ENCODE measurements around the gene CYB561D1.

CYB561D1 gene

DNA sequence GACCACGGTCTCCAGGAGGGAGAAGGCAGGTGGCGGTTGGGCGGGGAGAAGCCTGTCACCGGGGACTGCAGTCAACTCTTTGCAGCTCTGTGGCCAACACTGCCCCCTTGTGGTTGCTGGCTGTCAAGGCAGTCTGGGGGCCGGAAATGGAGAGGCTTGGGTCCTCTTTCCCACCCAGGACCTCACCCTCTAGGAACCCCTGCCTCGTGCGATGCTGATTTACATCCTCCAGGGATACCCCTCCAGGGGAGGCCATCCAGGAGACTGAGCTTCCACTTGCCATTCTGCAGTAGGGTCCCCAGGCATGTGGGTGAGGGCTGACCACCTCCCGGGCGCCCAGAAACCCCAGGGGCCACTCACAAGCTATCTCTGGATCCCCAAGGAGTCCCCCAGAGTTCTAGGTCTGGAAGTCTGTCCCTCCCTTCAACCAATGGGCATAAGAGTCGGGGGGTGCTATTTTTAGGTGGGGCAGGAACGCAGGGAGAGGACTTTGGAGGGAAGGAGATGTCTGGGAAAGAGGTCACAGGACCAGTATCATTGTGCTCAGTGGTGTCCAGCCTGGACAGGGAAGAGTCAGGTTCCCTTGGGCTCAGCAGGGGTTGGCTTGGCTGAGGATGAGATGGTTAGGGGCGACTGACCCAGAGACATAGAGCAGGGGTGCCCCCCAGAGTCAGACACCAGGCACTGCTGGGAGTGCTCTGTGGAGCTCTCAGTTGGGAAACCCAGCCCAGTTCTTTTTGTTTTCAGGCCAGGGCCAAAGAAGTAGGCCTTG is 38.7 kb downstream of the CYB561D1 start (continued):
- no peak for TF ChIP-seq PRDM2 (tag by site-specific recombination; IDR thresholded peaks at IDR 0.05; ENCODE audit: borderline replicate concordance)
- TF ChIP-seq, protein P1, sequence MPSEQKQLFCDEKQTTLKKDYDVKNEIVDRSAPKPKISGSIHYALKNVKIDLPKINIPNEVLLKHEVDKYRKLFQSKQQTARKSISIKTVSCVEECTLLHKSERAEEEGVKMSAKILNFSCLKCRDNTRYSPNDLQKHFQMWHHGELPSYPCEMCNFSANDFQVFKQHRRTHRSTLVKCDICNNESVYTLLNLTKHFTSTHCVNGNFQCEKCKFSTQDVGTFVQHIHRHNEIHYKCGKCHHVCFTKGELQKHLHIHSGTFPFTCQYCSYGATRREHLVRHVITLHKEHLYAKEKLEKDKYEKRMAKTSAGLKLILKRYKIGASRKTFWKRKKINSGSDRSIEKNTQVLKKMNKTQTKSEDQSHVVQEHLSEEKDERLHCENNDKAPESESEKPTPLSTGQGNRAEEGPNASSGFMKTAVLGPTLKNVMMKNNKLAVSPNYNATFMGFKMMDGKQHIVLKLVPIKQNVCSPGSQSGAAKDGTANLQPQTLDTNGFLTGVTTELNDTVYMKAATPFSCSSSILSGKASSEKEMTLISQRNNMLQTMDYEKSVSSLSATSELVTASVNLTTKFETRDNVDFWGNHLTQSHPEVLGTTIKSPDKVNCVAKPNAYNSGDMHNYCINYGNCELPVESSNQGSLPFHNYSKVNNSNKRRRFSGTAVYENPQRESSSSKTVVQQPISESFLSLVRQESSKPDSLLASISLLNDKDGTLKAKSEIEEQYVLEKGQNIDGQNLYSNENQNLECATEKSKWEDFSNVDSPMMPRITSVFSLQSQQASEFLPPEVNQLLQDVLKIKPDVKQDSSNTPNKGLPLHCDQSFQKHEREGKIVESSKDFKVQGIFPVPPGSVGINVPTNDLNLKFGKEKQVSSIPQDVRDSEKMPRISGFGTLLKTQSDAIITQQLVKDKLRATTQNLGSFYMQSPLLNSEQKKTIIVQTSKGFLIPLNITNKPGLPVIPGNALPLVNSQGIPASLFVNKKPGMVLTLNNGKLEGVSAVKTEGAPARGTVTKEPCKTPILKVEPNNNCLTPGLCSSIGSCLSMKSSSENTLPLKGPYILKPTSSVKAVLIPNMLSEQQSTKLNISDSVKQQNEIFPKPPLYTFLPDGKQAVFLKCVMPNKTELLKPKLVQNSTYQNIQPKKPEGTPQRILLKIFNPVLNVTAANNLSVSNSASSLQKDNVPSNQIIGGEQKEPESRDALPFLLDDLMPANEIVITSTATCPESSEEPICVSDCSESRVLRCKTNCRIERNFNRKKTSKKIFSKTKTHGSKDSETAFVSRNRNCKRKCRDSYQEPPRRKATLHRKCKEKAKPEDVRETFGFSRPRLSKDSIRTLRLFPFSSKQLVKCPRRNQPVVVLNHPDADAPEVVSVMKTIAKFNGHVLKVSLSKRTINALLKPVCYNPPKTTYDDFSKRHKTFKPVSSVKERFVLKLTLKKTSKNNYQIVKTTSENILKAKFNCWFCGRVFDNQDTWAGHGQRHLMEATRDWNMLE (tag by site-specific recombination; conservative IDR thresholded peaks at IDR 0.05; ENCODE audit: low read depth), result no peak
- no peak for TF ChIP-seq ZNF692 (tag by site-specific recombination; IDR thresholded peaks at IDR 0.05)
- TF ChIP-seq PATZ1 (tag by site-specific recombination; IDR thresholded peaks at IDR 0.05), result peak; percentile 72
- no peak for TF ChIP-seq RBAK (tag by site-specific recombination; IDR thresholded peaks at IDR 0.05)
- TF ChIP-seq, protein P2, sequence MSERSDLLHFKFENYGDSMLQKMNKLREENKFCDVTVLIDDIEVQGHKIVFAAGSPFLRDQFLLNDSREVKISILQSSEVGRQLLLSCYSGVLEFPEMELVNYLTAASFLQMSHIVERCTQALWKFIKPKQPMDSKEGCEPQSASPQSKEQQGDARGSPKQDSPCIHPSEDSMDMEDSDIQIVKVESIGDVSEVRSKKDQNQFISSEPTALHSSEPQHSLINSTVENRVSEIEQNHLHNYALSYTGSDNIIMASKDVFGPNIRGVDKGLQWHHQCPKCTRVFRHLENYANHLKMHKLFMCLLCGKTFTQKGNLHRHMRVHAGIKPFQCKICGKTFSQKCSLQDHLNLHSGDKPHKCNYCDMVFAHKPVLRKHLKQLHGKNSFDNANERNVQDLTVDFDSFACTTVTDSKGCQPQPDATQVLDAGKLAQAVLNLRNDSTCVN (tag by site-specific recombination; optimal IDR thresholded peaks at IDR 0.05), result no peak
- TF ChIP-seq ZNF664 (tag by site-specific recombination; IDR thresholded peaks at IDR 0.05), result no peak
- peak; percentile 94 for TF ChIP-seq ZBTB48 (tag by site-specific recombination; IDR thresholded peaks at IDR 0.05)
- TF ChIP-seq ZNF610 (tag by site-specific recombination; IDR thresholded peaks at IDR 0.05; ENCODE audit: borderline replicate concordance), result no peak
- TF ChIP-seq ZNF175 (tag by site-specific recombination; IDR thresholded peaks at IDR 0.05), result no peak
- TF ChIP-seq, protein P3, sequence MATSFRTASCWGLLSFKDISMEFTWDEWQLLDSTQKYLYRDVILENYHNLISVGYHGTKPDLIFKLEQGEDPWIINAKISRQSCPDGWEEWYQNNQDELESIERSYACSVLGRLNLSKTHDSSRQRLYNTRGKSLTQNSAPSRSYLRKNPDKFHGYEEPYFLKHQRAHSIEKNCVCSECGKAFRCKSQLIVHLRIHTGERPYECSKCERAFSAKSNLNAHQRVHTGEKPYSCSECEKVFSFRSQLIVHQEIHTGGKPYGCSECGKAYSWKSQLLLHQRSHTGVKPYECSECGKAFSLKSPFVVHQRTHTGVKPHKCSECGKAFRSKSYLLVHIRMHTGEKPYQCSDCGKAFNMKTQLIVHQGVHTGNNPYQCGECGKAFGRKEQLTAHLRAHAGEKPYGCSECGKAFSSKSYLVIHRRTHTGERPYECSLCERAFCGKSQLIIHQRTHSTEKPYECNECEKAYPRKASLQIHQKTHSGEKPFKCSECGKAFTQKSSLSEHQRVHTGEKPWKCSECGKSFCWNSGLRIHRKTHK (tag by site-specific recombination; IDR thresholded peaks at IDR 0.05), result no peak
- TF ChIP-seq EGR2 (tag by site-specific recombination; IDR thresholded peaks at IDR 0.05; ENCODE audit: low read depth), result no peak
- TF ChIP-seq, protein P4, sequence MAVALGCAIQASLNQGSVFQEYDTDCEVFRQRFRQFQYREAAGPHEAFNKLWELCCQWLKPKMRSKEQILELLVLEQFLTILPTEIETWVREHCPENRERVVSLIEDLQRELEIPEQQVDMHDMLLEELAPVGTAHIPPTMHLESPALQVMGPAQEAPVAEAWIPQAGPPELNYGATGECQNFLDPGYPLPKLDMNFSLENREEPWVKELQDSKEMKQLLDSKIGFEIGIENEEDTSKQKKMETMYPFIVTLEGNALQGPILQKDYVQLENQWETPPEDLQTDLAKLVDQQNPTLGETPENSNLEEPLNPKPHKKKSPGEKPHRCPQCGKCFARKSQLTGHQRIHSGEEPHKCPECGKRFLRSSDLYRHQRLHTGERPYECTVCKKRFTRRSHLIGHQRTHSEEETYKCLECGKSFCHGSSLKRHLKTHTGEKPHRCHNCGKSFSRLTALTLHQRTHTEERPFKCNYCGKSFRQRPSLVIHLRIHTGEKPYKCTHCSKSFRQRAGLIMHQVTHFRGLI (tag by site-specific recombination; IDR thresholded peaks at IDR 0.05), result peak; percentile 82
- TF ChIP-seq ZNF654 (tag by site-specific recombination; IDR thresholded peaks at IDR 0.05; ENCODE audit: low read depth), result peak; percentile 93
- no peak for TF ChIP-seq ZNF621 (tag by site-specific recombination; IDR thresholded peaks at IDR 0.05)

All from HEK293 (cell line).